Activated naive CD8-positive, alpha-beta T cell (primary cell): ENCODE data around the gene PMEPA1.

Experiments
- H3K27ac Mint-ChIP-seq: one replicate; pipeline ENCODE4 v1.8.0; 2021; ENCODE audit warnings: mixed read lengths
- H3K27me3 Mint-ChIP-seq: one replicate; pipeline ENCODE4 v1.8.0; 2021; ENCODE audit warnings: mixed read lengths
- H3K36me3 Mint-ChIP-seq: one replicate; pipeline ENCODE4 v1.8.0; 2021; ENCODE audit warnings: mixed read lengths
- H3K4me1 Mint-ChIP-seq: one replicate; pipeline ENCODE4 v1.8.0; 2021; ENCODE audit warnings: low read depth, mixed read lengths
- H3K4me3 Mint-ChIP-seq: one replicate; pipeline ENCODE4 v1.8.0; 2021; ENCODE audit warnings: mild to moderate bottlenecking, mixed read lengths
- H3K9me3 Mint-ChIP-seq: one replicate; pipeline ENCODE4 v1.8.0; 2021; ENCODE audit warnings: low read depth, mixed read lengths

Gene PMEPA1

GRCh38 chr20:57724610-57725405 is 15.0 kb upstream of the PMEPA1 start:
- no peaks in the 10 kb centered on the region for H3K9me3 Mint-ChIP-seq
- no peaks in the 10 kb centered on the region for H3K4me1 Mint-ChIP-seq
- H3K4me3 Mint-ChIP-seq = no peak overlapping the region
- H3K27ac Mint-ChIP-seq = no peak overlapping the region
- H3K36me3 Mint-ChIP-seq = no peaks in the 10 kb centered on the region
- peaks cover 4% of the 10 kb centered on the region for H3K27me3 Mint-ChIP-seq

- no peaks in the 10 kb centered on the region for H3K9me3 Mint-ChIP-seq
- H3K36me3 Mint-ChIP-seq = no peaks in the 10 kb centered on the region
- H3K27ac Mint-ChIP-seq = no peak overlapping the region
- no peak overlapping the region for H3K4me3 Mint-ChIP-seq
- H3K4me1 Mint-ChIP-seq = peaks cover 4% of the 10 kb centered on the region
- peaks cover 4% of the 10 kb centered on the region for H3K27me3 Mint-ChIP-seq
These were observed 14.0 kb upstream of the PMEPA1 start for GRCh38 chr20:57723816-57724215.

GRCh38 chr20:57719951-57720350 is 10.1 kb upstream of the PMEPA1 start:
- H3K36me3 Mint-ChIP-seq = no peaks in the 10 kb centered on the region
- H3K27me3 Mint-ChIP-seq = peaks cover 4% of the 10 kb centered on the region
- H3K4me3 Mint-ChIP-seq = no peak overlapping the region
- peaks cover 12% of the 10 kb centered on the region for H3K4me1 Mint-ChIP-seq
- no peaks in the 10 kb centered on the region for H3K9me3 Mint-ChIP-seq
- H3K27ac Mint-ChIP-seq = no peak overlapping the region

GRCh38 chr20:57718490-57719009 is 8.7 kb upstream of the PMEPA1 start:
- H3K4me1 Mint-ChIP-seq = peaks cover 12% of the 10 kb centered on the region
- no peaks in the 10 kb centered on the region for H3K27me3 Mint-ChIP-seq
- H3K27ac Mint-ChIP-seq = no peak overlapping the region
- H3K4me3 Mint-ChIP-seq = peak overlapping the region; percentile 68
- H3K9me3 Mint-ChIP-seq = no peaks in the 10 kb centered on the region
- no peaks in the 10 kb centered on the region for H3K36me3 Mint-ChIP-seq

GRCh38 chr20:57717797-57718196 is 8.0 kb upstream of the PMEPA1 start:
- H3K27me3 Mint-ChIP-seq = no peaks in the 10 kb centered on the region
- no peak overlapping the region for H3K27ac Mint-ChIP-seq
- no peaks in the 10 kb centered on the region for H3K9me3 Mint-ChIP-seq
- H3K36me3 Mint-ChIP-seq = no peaks in the 10 kb centered on the region
- peaks cover 17% of the 10 kb centered on the region for H3K4me1 Mint-ChIP-seq
- no peak overlapping the region for H3K4me3 Mint-ChIP-seq

- Mint-ChIP-seq H3K4me1 (peaks cover 21% of the 10 kb centered on the region), H3K9me3 (no peaks in the 10 kb centered on the region), H3K4me3 (no peak overlapping the region), H3K27ac (no peak overlapping the region), H3K27me3 (no peaks in the 10 kb centered on the region), H3K36me3 (no peaks in the 10 kb centered on the region)
These were observed 7.1 kb upstream of the PMEPA1 start for GRCh38 chr20:57716901-57717300.

- no peak overlapping the region for H3K4me3 Mint-ChIP-seq
- no peak overlapping the region for H3K27ac Mint-ChIP-seq
- peaks cover 24% of the 10 kb centered on the region for H3K4me1 Mint-ChIP-seq
- H3K9me3 Mint-ChIP-seq = no peaks in the 10 kb centered on the region
- no peaks in the 10 kb centered on the region for H3K27me3 Mint-ChIP-seq
- no peaks in the 10 kb centered on the region for H3K36me3 Mint-ChIP-seq
These were observed 6.4 kb upstream of the PMEPA1 start for GRCh38 chr20:57716202-57716601.

GRCh38 chr20:57715268-57715904 is 5.6 kb upstream of the PMEPA1 start:
- H3K4me3 Mint-ChIP-seq = no peak overlapping the region
- H3K36me3 Mint-ChIP-seq = no peaks in the 10 kb centered on the region
- H3K4me1 Mint-ChIP-seq = peaks cover 31% of the 10 kb centered on the region
- no peak overlapping the region for H3K27ac Mint-ChIP-seq
- no peaks in the 10 kb centered on the region for H3K27me3 Mint-ChIP-seq
- no peaks in the 10 kb centered on the region for H3K9me3 Mint-ChIP-seq

GRCh38 chr20:57714409-57715267 is 4.8 kb upstream of the PMEPA1 start:
- no peaks in the 10 kb centered on the region for H3K27me3 Mint-ChIP-seq
- no peak overlapping the region for H3K27ac Mint-ChIP-seq
- H3K4me3 Mint-ChIP-seq = no peak overlapping the region

GRCh38 chr20:57713951-57714350 is 4.1 kb upstream of the PMEPA1 start:
- H3K9me3 Mint-ChIP-seq = no peaks in the 10 kb centered on the region
- H3K4me1 Mint-ChIP-seq = peaks cover 28% of the 10 kb centered on the region
- H3K27me3 Mint-ChIP-seq = no peaks in the 10 kb centered on the region
- H3K4me3 Mint-ChIP-seq = no peak overlapping the region
- no peak overlapping the region for H3K27ac Mint-ChIP-seq
- H3K36me3 Mint-ChIP-seq = no peaks in the 10 kb centered on the region

More at GRCh38 chr20:57714409-57715267, 4.8 kb upstream of the PMEPA1 start:
- no peaks in the 10 kb centered on the region for H3K9me3 Mint-ChIP-seq
- peaks cover 31% of the 10 kb centered on the region for H3K4me1 Mint-ChIP-seq
- H3K36me3 Mint-ChIP-seq = no peaks in the 10 kb centered on the region

- H3K4me3 Mint-ChIP-seq = no peak overlapping the region
- peaks cover 27% of the 10 kb centered on the region for H3K4me1 Mint-ChIP-seq
- H3K36me3 Mint-ChIP-seq = no peaks in the 10 kb centered on the region
- no peaks in the 10 kb centered on the region for H3K9me3 Mint-ChIP-seq
- H3K27ac Mint-ChIP-seq = no peak overlapping the region
- H3K27me3 Mint-ChIP-seq = no peaks in the 10 kb centered on the region
These were observed 3.7 kb upstream of the PMEPA1 start for GRCh38 chr20:57713505-57713903.

GRCh38 chr20:57712851-57713504 is 3.2 kb upstream of the PMEPA1 start:
- peaks cover 27% of the 10 kb centered on the region for H3K4me1 Mint-ChIP-seq
- no peak overlapping the region for H3K4me3 Mint-ChIP-seq
- H3K9me3 Mint-ChIP-seq = no peaks in the 10 kb centered on the region
- no peak overlapping the region for H3K27ac Mint-ChIP-seq
- no peaks in the 10 kb centered on the region for H3K27me3 Mint-ChIP-seq
- no peaks in the 10 kb centered on the region for H3K36me3 Mint-ChIP-seq

- Mint-ChIP-seq H3K4me3 (no peak overlapping the region), H3K27ac (no peak overlapping the region), H3K4me1 (peaks cover 30% of the 10 kb centered on the region), H3K36me3 (no peaks in the 10 kb centered on the region), H3K27me3 (no peaks in the 10 kb centered on the region), H3K9me3 (no peaks in the 10 kb centered on the region)
These were observed 2.5 kb upstream of the PMEPA1 start for GRCh38 chr20:57712341-57712740.

- no peaks in the 10 kb centered on the region for H3K27me3 Mint-ChIP-seq
- no peak overlapping the region for H3K4me3 Mint-ChIP-seq
- no peak overlapping the region for H3K27ac Mint-ChIP-seq
- peaks cover 35% of the 10 kb centered on the region for H3K4me1 Mint-ChIP-seq
- no peaks in the 10 kb centered on the region for H3K36me3 Mint-ChIP-seq
- no peaks in the 10 kb centered on the region for H3K9me3 Mint-ChIP-seq
These were observed 2.0 kb upstream of the PMEPA1 start for GRCh38 chr20:57711826-57712225.
